Ectodermal cell (in vitro differentiated cells): Measurements from ENCODE around the gene PTPRN2.
"Not testable (repeated sequence)": the region's sequence is repeated elsewhere in the genome, so short reads cannot be mapped to it uniquely, and the experiment has no call there.

Experiments
- H3K27ac ChIP-seq: 2 replicates; pipeline ENCODE4 v1.7.0; 2013; ENCODE audit warnings: mild to moderate bottlenecking, low read depth, low read length; ENCODE audit not compliant: insufficient read depth, poor library complexity, severe bottlenecking
- H3K27me3 ChIP-seq: 2 replicates; pipeline ENCODE4 v1.7.0; 2013; ENCODE audit warnings: mild to moderate bottlenecking, low read length; ENCODE audit not compliant: insufficient read depth, control insufficient read depth, poor library complexity, severe bottlenecking
- H3K36me3 ChIP-seq: one replicate; pipeline ENCODE4 v1.7.0; 2013; ENCODE audit warnings: low read length; ENCODE audit not compliant: control insufficient read depth, insufficient read depth
- H3K4me1 ChIP-seq: one replicate; pipeline ENCODE4 v1.7.0; 2013; ENCODE audit warnings: low read length; ENCODE audit not compliant: control insufficient read depth, insufficient read depth
- H3K4me3 ChIP-seq: 2 replicates; pipeline ENCODE4 v1.7.0; 2013; ENCODE audit warnings: low read depth, low read length, control low read depth; ENCODE audit not compliant: insufficient read depth
- H3K9me3 ChIP-seq: 2 replicates; pipeline ENCODE4 v1.7.0; 2013; ENCODE audit warnings: mild to moderate bottlenecking, low read length, moderate library complexity; ENCODE audit not compliant: control insufficient read depth
- WGBS, 2 experiments: methylation state at CpG; one replicate each; pipeline ENCODE4 v1.1.7; 2013; ENCODE audit warnings: missing lambda C conversion rate in 2 of 2; 5-methylcytosine and 5-hydroxymethylcytosine counted together

Gene PTPRN2

GRCh38 chr7:157501581-157501980 lies 1086.0 kb downstream of the PTPRN2 start:
- H3K27ac ChIP-seq: no peak overlapping the region
- no peaks in the 10 kb centered on the region for H3K4me1 ChIP-seq
- H3K27me3 ChIP-seq: no peaks in the 10 kb centered on the region
- whole genome bisulfite sequencing, 2 experiments: 82 to 84% methylated on average over 21 to 22 of the region's 22 CpGs
- H3K36me3 ChIP-seq: no peaks in the 10 kb centered on the region
- H3K4me3 ChIP-seq: no peak overlapping the region
- peaks cover 13% of the 10 kb centered on the region for H3K9me3 ChIP-seq

GRCh38 chr7:157500989-157501540 lies 1086.6 kb downstream of the PTPRN2 start:
- H3K36me3 ChIP-seq, H3K27me3 ChIP-seq, H3K4me3 ChIP-seq, H3K27ac ChIP-seq, H3K4me1 ChIP-seq: not testable (repeated sequence)
- peaks cover 13% of the 10 kb centered on the region for H3K9me3 ChIP-seq
- 92 to 94% methylated on average over 32 to 36 of the region's 45 CpGs for WGBS, 2 experiments

GRCh38 chr7:157500171-157500960 lies 1087.3 kb downstream of the PTPRN2 start:
- Histone ChIP-seq H3K4me1 (no peaks in the 10 kb centered on the region), H3K4me3 (no peak overlapping the region), H3K36me3 (no peaks in the 10 kb centered on the region), H3K27me3 (no peaks in the 10 kb centered on the region), H3K27ac (no peak overlapping the region), H3K9me3 (peaks cover 13% of the 10 kb centered on the region)
- 86 to 87% methylated on average over 30 to 32 of the region's 32 CpGs for WGBS, 2 experiments

GRCh38 chr7:157499835-157500153 lies 1087.8 kb downstream of the PTPRN2 start:
- 80 to 81% methylated on average over 9 of the region's 9 CpGs for WGBS, 2 experiments
- Histone ChIP-seq H3K36me3 (no peaks in the 10 kb centered on the region), H3K27me3 (no peaks in the 10 kb centered on the region), H3K4me3 (no peak overlapping the region), H3K4me1 (no peaks in the 10 kb centered on the region), H3K9me3 (peaks cover 7% of the 10 kb centered on the region), H3K27ac (no peak overlapping the region)

- H3K27me3 ChIP-seq: no peaks in the 10 kb centered on the region
- H3K4me3 ChIP-seq: no peak overlapping the region
- no peaks in the 10 kb centered on the region for H3K36me3 ChIP-seq
- no peak overlapping the region for H3K27ac ChIP-seq
- H3K9me3 ChIP-seq: peaks cover 6% of the 10 kb centered on the region
- H3K4me1 ChIP-seq: no peaks in the 10 kb centered on the region
- 80 to 81% methylated on average over 27 of the region's 27 CpGs for WGBS, 2 experiments
Measured at GRCh38 chr7:157499121-157499834, 1088.3 kb downstream of the PTPRN2 start.

DNA sequence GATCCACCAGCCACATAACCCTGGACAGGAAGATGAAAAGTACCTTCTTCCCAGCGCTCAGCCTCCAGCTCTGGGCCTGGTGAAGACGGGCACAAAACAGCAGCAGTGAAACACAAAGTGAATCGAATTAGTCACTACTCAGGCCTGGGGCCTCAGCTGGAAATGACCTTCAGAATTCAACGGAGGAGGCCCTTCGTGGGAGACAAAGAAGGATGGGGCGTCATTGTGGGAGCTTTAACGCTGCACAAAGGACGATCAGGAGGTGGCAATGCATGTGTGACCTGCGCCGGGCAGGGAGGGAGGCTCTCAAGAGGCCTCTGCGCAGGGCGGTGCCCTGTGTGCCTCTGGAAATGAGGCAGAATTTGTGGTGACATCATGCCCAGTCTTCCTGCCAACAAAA lies 1089.0 kb downstream of the PTPRN2 start:
- Histone ChIP-seq H3K4me1 (no peaks in the 10 kb centered on the region), H3K36me3 (no peaks in the 10 kb centered on the region), H3K4me3 (no peak overlapping the region), H3K9me3 (peaks cover 6% of the 10 kb centered on the region), H3K27ac (no peak overlapping the region), H3K27me3 (no peaks in the 10 kb centered on the region)
- 79% methylated on average over 12 of the region's 12 CpGs for WGBS, 2 experiments

- Histone ChIP-seq H3K36me3 (no peaks in the 10 kb centered on the region), H3K27me3 (no peaks in the 10 kb centered on the region), H3K4me1 (no peaks in the 10 kb centered on the region), H3K9me3 (peaks cover 6% of the 10 kb centered on the region), H3K27ac (no peak overlapping the region), H3K4me3 (no peak overlapping the region)
- 84 to 85% methylated on average over 31 of the region's 33 CpGs for WGBS, 2 experiments
Measured at GRCh38 chr7:157497744-157498651, 1089.6 kb downstream of the PTPRN2 start.

GRCh38 chr7:157497367-157497743 lies 1090.3 kb downstream of the PTPRN2 start:
- no peaks in the 10 kb centered on the region for H3K27me3 ChIP-seq
- H3K36me3 ChIP-seq: no peaks in the 10 kb centered on the region
- no peaks in the 10 kb centered on the region for H3K4me1 ChIP-seq
- WGBS, 2 experiments: 82 to 85% methylated on average over 8 of the region's 8 CpGs
- H3K4me3 ChIP-seq: no peak overlapping the region
- H3K27ac ChIP-seq: no peak overlapping the region
- H3K9me3 ChIP-seq: peaks cover 2% of the 10 kb centered on the region

DNA sequence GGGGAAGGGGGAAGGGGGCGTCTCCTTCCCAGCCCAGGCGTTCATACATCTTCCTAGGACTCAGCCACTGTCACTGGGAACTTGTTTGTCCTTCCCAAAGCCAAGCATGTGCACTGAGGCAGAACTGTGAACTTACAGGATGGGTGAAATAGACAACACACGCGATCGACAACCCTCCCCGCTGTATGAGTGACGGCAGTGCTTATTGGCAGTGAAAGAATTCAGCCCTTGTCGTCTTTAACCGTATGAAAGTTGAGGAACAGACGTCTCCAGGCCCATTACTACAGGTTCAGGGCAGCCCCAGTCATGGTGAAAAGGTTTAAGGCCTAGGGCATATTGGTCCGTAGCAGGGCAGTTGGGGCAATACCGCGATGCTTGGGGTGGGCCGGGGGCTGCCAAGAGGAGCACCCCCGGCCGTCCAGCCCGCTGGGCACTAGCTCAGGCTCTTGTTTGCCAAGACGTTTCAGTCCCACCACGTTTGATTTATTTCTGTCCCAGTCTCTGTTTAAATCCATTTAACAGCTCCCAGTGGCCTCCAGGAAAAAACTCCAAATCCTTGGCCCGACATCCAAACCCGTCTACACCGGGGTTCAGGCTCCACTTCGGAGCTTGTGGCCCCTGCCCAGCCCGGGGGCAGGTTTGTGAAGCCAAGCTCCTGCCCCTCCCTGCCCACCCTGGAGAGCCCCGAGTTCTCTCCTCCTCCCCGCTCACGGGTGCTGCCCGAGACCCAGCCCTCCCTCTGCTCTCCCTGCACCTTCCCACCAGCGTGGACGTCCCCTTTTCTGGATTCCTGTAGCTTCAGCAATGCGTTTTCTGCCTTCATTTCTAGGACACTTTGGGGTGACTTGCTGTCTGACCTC lies 1091.0 kb downstream of the PTPRN2 start:
- H3K4me1 ChIP-seq: no peaks in the 10 kb centered on the region
- no peaks in the 10 kb centered on the region for H3K36me3 ChIP-seq
- no peaks in the 10 kb centered on the region for H3K27me3 ChIP-seq
- peaks cover 2% of the 10 kb centered on the region for H3K9me3 ChIP-seq
- 75% methylated on average over 31 of the region's 31 CpGs for WGBS, 2 experiments
- H3K27ac ChIP-seq: no peak overlapping the region
- no peak overlapping the region for H3K4me3 ChIP-seq
